Panc1 (cell line): ENCODE data around the gene DUSP8.

Experiments used
- POLR2AphosphoS5 ChIP-seq: IDR thresholded peaks from 2 replicates; pipeline ENCODE4 v1.6.1; 2012; ENCODE audit warnings: mild to moderate bottlenecking, low read depth, low read length, moderate library complexity
- TF ChIP-seq, protein P1 (sequence below): fragments of 450-650 bp; IDR thresholded peaks from 2 replicates; pipeline ENCODE4 v1.5.1; 2017; ENCODE audit warnings: mild to moderate bottlenecking
- TF ChIP-seq, protein P2 (sequence below), 2 experiments: IDR thresholded peaks; 2 replicates each; pipeline ENCODE4 v1.6.1; 2011 to 2012; ENCODE audit warnings: low read depth in 2 of 2, control low read depth in 1 of 2, low read length in 1 of 2, mild to moderate bottlenecking in 1 of 2, moderate library complexity in 1 of 2; ENCODE audit not compliant: insufficient read depth in 1 of 2

DNA sequence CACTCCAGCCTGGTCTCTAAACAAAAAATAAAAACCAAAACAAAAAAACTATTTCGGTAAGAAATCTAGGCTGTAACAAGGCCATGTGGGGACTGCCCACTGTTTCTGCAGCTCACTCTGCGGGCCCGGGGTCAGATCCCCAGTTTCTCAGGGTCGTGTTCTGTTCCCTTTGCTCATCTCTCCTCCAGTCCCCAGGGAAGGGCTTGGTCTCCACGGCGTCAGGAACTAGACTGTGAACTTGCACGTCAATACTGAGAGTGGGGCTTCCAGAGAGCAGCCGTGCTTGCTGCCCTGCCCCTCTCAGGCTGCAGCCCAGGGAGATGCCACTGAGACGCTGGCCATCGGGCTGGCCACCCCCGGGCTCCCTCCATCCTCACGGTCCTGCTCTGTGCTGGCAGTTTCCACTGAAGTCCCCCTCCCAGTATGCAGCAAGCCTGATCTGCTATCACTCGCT is 51.8 kb downstream of the DUSP8 start:
- TF ChIP-seq, protein P1, sequence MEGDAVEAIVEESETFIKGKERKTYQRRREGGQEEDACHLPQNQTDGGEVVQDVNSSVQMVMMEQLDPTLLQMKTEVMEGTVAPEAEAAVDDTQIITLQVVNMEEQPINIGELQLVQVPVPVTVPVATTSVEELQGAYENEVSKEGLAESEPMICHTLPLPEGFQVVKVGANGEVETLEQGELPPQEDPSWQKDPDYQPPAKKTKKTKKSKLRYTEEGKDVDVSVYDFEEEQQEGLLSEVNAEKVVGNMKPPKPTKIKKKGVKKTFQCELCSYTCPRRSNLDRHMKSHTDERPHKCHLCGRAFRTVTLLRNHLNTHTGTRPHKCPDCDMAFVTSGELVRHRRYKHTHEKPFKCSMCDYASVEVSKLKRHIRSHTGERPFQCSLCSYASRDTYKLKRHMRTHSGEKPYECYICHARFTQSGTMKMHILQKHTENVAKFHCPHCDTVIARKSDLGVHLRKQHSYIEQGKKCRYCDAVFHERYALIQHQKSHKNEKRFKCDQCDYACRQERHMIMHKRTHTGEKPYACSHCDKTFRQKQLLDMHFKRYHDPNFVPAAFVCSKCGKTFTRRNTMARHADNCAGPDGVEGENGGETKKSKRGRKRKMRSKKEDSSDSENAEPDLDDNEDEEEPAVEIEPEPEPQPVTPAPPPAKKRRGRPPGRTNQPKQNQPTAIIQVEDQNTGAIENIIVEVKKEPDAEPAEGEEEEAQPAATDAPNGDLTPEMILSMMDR, result no peak
- no peak for TF ChIP-seq POLR2AphosphoS5
- TF ChIP-seq, protein P2, sequence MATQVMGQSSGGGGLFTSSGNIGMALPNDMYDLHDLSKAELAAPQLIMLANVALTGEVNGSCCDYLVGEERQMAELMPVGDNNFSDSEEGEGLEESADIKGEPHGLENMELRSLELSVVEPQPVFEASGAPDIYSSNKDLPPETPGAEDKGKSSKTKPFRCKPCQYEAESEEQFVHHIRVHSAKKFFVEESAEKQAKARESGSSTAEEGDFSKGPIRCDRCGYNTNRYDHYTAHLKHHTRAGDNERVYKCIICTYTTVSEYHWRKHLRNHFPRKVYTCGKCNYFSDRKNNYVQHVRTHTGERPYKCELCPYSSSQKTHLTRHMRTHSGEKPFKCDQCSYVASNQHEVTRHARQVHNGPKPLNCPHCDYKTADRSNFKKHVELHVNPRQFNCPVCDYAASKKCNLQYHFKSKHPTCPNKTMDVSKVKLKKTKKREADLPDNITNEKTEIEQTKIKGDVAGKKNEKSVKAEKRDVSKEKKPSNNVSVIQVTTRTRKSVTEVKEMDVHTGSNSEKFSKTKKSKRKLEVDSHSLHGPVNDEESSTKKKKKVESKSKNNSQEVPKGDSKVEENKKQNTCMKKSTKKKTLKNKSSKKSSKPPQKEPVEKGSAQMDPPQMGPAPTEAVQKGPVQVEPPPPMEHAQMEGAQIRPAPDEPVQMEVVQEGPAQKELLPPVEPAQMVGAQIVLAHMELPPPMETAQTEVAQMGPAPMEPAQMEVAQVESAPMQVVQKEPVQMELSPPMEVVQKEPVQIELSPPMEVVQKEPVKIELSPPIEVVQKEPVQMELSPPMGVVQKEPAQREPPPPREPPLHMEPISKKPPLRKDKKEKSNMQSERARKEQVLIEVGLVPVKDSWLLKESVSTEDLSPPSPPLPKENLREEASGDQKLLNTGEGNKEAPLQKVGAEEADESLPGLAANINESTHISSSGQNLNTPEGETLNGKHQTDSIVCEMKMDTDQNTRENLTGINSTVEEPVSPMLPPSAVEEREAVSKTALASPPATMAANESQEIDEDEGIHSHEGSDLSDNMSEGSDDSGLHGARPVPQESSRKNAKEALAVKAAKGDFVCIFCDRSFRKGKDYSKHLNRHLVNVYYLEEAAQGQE (IDR thresholded peaks at IDR 0.05; ENCODE audit: insufficient read depth in 1 of 2, low read depth in 2 of 2, low read length in 1 of 2), result no peak
